ENCODE results near the gene UQCR10.

The UQCR10 gene

DNA sequence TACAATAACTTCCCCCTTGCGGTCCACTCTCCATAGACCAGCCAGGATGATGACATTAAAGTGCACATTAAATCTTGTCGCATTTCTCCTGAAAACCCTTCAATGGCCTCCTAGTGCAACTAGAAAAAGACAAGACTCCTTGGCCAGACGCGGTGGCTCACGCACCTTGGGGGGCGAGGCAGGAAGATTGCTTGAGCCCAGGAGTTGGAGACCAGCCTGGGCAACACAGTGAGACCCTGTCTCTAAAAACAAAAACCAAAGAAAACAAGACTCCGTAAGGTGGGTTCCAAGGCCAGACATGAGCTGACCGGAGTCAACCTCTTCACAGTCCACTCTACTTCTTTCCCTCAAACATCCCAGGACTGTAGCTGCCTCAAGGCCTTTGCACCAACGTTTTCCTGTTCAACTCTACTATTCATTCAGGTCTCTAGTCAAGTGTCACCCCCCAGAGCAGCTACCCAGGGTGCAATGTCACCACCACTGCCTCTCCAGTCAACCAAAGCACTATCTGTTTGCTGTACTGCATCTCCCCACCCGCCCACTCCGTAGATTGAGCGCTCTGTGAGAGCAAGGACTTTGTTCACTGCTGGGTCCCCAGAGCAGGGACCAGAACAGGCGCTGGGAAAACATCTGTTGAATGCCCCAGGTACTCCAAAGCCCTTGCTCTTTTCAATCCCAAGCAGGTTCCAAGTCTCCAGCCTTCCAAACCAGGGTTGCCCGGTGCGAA is 1.1 kb upstream of the UQCR10 start:
- no peak for DNase-seq

- peak; percentile 94 for DNase-seq
Measured at GRCh38 chr22:29766632-29767170, 468 bp upstream of the UQCR10 start, which contains the start of gene ZMAT5. ZMAT5 (minus strand) TSS chr22:29767007; CDS start chr22:29748544, 18,463 bp downstream.

GRCh38 chr22:29768052-29768693 is 1.0 kb downstream of the UQCR10 start:
- no peak for DNase-seq

- no peak for DNase-seq
Measured at GRCh38 chr22:29769723-29770321, 2.7 kb downstream of the UQCR10 start.

- no peak for DNase-seq
Measured at GRCh38 chr22:29772170-29772641, 5.0 kb downstream of the UQCR10 start.

- no peak for DNase-seq
Measured at GRCh38 chr22:29773233-29773632, 6.1 kb downstream of the UQCR10 start.

GRCh38 chr22:29780220-29780619 is 13.1 kb downstream of the UQCR10 start:
- no peak for DNase-seq

DNA sequence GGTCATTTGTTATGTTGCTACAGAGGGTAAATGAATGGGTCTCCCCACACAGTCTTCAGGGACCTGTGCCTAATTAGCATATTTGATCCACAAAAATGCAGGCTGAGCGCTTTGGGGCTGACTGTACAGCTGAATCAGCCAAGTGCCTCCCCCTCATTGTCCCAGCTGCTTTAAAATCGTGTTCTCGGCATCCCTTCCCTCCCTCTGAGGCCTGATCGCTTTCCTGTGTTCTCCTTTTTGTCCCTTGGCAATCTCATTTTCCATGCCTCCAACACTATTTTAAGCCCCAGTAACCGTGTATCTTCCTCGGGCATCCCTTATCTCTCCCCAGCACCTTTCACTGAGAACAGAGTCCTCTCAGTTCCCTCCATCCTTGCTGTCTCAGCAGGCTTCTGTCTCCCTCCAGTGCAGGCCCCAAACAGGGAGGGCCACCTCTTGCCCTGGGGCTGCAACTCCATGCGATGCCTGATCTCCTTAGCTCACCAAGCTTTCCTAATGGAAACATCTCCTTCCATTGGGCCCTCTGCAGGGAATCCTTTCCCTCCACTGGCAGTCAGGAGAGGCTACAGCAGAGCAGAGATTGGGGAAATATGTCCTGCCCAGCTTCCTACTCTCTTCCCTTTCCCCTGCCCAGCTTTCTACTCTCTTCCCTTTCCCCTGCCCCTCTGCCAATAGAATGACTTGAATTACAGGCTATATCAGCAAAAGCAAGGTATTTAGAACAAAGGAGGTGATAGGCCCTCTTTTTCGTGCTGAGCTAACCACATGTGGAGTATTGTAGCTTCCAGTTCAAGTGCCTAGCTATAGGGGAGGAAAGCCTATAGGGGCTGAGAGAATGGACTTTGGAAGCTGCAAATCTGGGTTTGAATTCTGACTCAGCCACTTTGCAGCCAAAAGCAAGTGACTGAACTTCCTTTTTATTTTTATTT is 13.8 kb downstream of the UQCR10 start:
- DNase-seq = no peak

- no peak for DNase-seq
Measured at GRCh38 chr22:29782061-29782845, 15.1 kb downstream of the UQCR10 start.

DNA sequence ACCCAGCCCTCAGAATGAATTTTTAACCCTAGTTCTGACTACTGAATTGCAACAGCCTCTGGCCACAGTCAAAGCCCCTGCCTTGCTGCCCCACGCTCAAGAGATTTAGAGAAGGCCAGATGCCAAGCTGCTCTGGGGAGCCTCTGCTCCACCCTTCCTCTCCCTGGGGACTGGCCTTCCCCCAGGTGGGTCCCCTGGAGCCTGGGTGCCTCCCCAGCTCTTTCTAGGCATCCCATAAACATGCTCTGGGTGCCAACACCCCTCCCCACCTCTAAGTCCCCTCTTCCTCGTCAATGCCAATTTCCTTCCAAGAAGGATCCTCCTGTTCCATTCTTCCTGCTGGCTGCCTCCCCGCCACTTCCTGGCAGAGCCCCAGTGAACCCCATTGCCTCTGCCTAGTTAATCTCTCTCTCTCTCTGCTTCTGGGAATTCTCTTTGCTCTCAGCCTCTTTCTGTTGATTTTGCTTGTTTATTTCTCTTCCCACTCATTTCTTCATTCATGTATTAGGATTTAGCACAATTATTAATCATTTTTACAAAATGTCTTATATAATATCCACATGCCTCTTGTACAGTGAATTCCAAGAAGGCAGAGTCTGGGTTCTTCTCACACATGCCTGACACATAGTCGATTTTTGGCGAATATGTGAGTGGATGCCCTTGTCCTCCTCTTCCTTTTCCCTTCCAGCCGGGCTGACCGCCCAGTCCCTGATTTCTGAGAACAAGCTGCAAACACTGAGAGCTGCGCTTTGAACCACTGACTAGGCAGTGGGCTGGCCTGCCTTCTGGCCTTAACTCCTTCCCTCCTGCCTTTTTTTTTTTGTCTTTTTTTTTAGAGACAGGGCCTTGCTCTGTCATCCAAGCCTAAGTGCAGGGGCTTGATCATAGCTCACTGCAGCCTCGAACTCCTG is 17.5 kb downstream of the UQCR10 start:
- no peak for DNase-seq

- DNase-seq = no peak
Measured at GRCh38 chr22:29786031-29786430, 18.9 kb downstream of the UQCR10 start.

DNA sequence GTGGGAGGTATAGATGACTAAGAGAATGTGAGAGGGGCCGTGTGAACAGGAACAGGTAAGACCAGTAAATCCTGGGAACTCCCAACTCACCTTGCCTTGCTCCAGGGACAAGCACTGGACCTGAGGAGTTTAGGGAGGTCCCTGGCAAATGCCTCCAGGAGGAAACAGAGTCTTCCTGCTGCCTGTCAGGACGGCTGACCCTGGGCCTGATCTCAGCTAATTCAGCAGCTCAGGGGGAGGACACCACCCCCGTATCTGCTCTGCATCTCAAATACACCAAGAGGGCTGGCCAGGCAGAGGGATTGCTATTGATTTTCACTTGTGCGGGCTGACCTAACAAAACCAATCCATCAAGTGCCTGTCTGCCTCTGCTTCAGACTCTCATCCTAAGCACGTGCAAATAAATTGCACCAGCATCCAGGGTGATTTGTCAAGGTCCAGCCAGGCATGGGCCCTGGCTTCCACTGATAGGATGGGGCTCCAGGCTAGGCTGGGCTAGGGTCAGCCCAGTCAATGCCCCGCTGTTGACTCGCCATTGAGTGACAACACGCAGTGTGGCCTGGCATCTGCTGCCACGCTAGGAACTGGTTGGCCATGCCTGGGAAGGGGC is 20.3 kb downstream of the UQCR10 start:
- no peak for DNase-seq

GRCh38 chr22:29788339-29789279 is 21.4 kb downstream of the UQCR10 start:
- no peak for DNase-seq

GRCh38 chr22:29790061-29790460 is 22.9 kb downstream of the UQCR10 start:
- no peak for DNase-seq

DNA sequence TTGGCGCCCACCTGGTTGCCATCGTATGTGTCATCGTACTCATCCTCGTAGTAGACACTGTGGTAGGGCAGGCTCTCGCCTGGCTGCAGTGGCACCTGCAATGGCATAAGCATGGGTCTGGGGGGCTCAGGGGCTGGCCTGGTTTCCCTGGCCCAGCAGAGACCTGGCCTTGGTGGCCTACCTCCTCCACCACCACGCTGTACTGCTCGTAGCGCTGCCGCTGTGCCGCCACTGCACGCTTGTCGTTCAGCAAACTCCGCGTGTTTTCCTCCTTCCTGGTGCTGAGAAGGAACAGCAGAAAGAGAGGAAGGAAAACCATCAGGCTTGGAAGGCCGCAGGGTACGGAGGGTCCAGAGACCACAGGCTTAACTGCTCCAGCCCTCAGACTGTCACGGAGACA is 26.2 kb downstream of the UQCR10 start:
- no peak for DNase-seq

DNA sequence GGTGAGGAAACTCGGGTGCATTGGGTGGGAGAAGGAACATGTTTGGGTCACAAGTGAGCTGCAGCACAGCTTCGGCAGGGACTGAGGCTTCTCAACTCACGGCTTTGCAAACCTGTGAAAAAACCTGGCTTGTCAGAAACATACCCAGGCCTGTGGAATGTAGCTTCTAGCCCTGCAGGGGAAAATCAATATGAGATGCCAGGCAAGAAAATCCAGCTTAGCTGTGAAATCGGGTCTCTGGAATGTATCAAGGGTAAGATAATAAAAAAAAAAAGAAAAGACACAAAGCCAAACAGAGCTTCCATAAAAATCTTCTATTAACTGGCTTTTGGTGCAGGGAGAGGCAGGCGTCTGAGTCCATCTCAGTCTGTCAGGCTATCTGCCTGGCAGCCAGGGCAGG is 28.5 kb downstream of the UQCR10 start:
- DNase-seq = no peak

- DNase-seq = no peak
Measured at GRCh38 chr22:29797351-29797750, 30.2 kb downstream of the UQCR10 start.

DNA sequence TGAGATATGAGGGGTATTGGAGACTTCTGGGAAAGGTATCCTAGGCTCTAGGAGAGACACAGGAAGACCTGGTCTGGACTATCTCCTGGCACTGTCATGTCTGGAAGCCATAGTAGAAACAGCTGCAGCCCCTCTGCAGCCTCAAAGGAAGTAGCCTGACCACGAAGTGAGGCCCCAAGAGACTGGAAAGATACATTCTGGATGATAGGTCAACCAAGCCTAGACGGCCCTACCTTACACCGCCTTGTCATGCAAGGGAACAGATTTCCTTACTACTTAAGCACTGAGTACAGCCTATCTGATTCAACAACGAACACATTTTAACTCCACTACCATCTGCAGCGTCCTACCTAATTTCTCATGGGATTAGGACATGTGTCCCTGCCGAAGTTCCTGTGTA is 31.1 kb downstream of the UQCR10 start:
- DNase-seq = no peak

- DNase-seq = no peak
Measured at GRCh38 chr22:29798801-29799200, 31.6 kb downstream of the UQCR10 start.
